HG03025 (cell line): ENCODE measurements around the gene PITPNC1.
"Not testable (repeated sequence)": the region's sequence is repeated elsewhere in the genome, so short reads cannot be mapped to it uniquely, and the experiment has no call there.

ENCODE experiments used
- ATAC-seq: cut with Tn5 transposase; IDR thresholded peaks from one replicate; pipeline ENCODE4 v1.9.1; 2021; ENCODE audit warnings: mild to moderate bottlenecking, moderate library complexity; ENCODE audit not compliant: unreplicated experiment, low FRiP score

Gene PITPNC1

DNA sequence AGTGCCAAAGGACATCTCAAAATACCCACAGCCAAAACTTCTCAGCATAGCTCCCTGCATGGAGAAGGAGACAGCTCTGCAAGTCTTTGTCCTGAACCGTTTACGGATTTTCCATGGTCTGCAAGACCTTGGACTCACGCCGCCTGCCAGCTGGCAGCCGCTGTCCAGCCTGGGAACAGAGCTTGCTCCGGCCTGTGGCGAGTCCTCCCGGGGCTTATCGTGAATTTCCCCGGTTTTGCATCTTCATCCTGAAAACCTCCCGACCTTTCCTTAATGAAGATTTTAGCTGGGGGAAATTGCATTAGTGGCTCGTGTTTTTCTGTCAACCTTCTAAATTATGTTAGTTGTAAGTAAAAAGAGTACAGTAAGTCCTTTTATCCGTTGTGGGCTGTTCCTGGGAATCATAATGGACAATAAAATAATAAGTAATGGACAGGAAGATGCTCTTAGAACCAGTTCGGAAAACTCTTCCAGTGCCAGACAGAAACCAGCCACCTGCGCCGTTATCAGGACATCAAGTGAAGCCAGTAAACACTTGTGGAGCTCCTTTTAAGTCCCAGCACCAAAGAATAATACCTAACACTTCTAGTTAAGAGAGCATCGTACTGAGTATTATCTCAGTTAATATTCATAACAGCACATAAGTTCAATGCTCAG is 228.3 kb downstream of the PITPNC1 start:
- ATAC-seq, result no peak

DNA sequence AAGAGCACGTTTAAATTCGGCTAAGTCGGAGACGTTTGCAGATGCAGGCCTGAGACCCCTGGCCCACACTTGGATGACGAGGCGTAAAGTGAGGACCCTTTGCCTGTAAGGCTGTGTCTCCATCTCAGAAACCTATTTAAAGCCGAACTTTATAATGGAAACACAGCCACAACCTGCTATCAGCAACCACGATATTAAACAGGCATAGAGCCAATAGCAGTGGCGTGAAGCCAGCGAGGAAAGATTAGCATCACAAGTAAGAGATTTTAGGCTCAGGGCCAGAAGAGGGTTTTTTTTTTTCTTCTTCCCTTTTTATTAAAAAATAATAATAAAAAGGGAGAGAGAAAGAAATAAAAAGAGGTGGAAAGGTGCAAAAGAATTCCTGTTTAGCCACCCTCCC is 229.4 kb downstream of the PITPNC1 start:
- ATAC-seq, result no peak

DNA sequence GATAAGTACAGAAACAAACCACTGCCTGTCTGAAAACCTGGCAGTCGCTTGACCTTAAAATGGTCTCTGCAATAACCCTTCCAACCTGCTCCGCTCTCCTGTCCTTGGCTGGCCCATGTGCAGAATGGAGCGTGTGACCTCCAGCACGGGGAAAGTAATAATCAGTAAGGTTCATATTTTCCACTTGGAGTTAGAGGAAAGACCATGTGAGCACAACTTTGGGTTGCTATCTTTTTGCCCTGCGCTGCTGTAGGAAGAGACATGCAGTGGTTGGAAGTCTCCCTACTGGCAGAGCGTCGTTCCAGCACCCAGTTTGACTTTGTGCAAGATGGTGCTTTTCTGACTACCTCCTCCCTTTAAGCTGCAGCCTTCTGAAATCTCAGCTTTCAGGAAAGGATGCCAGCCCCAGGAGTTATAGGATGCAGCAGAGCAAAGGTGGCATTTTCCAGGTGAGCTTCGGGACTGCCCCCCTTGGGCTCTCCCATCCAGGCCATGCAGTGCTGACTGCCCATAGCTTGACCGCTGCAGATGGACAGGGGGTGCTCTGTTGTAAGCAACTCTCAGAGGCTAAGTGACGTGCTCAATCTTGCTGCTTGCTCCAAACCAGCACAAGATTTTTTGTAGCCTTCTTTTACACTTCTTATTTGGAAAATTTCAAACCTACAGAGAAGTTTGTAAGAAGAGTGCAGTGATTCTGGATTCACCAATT is 230.0 kb downstream of the PITPNC1 start:
- no peak for ATAC-seq

DNA sequence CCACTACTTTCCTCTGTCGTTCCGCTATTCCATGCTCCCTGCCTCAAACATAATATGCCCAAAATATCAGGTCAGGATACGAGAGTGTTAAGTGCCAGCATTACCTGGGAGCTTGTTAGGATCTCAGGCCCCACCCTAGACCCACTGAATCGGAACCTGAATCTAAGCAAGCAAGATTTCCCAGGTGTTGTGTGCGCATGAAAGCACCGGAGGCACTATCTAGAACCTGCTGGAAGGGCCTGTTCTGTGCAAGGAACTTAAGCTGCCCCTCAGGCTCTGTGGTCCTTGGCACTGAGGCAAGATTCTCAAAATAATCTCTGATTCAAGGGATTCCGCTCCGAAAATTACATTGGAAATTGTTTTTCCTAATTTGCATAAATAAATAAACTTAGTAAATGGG is 233.0 kb downstream of the PITPNC1 start:
- no peak for ATAC-seq

DNA sequence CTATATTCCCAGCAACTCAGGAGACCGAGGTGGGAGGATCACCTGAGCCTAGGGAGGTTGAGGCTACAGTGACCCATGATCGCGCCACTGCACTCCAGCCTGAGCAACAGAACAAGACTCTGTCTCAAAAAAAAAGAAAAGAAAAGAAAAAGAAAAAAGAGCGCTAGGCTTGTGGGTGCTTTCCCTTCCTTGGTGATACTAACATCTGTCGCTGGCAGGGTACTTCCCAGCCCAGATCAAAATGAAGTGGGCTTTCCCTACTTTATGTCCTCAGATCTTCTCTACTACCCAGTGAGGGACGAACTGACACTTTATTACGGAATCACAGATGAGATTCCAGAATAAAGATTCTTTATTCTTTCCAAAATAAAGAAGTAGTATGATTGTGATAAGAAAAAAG is 236.9 kb downstream of the PITPNC1 start:
- no peak for ATAC-seq

DNA sequence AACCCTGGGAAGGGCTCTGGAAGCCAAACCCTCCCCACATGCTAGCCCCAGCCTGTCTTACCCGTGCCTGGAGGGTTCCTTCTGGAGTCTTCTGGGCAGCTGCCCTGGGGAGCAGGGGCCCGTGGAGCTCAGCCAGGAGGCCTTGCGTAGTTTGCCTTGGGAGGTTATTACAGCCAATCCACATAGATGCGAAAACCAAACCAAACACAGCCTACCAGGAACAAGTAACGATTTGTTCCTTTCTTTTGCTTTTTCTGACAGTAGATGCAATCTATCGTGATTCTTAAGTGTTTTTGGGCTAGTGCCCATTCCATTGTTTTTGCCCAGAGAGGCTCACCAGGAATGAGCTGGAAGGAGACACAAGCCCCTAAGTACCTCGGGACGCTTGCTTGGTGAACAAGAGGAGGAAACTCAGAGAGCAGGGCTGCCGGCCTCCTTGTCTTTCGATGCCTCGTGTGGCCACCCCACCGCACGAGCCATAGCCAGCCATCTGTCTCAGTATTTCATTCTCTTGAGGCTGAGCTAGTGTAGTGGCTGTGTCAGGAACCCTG is 238.0 kb downstream of the PITPNC1 start:
- no peak for ATAC-seq

DNA sequence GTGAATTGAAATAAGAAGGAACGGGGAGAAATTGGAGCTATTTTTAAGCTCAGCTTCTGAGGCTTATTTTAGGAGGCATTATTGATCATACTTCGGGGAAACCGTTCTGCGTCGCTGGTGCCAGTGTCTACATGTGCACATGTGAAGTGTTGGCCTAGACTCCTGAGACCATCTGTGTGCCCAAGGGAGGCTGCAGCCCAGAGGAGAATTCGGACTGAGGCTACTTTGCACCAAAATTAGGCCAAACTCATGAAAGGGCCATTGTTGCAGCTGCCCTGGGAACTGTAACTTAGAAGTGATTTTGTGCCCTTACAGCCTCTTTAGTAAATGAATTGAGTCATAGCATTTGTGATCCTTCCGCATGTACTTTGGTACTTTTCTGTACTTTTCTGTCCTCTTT is 238.7 kb downstream of the PITPNC1 start:
- ATAC-seq, result no peak

DNA sequence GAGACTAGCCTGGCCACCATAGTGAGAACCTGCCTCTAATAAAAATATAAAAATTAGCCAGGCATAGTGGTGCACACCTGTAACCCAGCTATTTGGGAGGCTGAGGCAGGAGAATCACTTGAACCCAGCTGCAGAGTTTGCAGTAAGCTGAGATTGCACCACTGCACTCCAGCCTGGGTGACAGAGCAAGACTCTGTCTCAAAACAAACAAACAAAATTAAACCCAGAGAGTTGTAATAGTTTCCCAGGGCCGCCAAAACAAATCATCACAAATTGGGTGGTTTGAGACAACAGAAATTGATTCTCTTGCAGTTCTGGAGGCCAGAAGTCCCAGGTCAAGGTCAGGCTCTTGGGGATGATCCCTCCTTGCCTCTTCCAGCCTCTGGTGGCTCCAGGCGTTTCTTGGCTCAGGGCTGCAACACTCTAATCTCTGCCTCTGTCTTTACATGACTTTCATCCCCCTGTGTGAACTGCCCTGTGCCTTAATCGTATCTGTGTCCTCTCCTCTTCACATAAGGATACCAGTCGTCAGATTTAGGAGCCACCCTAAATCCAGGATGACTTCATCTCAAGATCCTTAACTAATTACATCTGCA is 240.3 kb downstream of the PITPNC1 start:
- no peak for ATAC-seq

DNA sequence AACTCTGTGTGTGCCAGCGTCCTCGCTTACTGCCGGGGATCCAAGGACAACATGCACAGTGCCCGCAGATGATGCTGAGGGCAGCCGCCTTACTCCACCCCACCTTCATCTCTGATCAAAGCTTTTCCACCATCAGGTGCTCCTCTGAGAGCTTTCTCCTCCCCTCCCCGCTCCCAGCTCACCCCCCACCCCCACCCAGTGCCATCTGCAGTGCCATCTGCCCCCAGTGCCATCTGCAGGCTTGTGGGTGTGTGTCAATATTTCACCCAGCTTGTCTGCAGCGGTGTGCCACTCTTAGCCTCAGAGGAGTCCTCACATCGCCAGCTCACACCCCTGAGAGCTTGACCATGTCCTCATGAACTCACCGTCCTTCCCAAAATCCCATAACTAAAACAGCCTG is 242.5 kb downstream of the PITPNC1 start:
- ATAC-seq, result no peak

DNA sequence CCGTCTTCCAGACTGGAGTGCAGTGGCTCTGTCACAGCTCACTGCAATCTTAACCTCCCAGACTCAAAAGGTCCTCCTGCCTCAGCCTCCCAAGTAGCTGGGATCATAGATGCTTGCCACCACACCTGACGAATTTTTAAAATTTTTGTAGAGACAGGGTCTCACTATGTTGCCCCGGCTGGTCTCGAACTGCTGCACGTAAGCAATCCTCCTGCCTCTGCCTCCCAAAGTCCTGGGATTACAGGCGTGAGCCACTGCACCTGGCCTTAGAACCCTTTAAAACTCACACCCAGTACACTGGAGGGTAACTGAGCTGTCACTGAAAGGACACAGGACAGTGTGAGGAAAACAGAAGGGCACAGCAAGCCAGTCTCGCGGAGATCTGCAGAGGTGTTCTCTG is 243.0 kb downstream of the PITPNC1 start:
- no peak for ATAC-seq

DNA sequence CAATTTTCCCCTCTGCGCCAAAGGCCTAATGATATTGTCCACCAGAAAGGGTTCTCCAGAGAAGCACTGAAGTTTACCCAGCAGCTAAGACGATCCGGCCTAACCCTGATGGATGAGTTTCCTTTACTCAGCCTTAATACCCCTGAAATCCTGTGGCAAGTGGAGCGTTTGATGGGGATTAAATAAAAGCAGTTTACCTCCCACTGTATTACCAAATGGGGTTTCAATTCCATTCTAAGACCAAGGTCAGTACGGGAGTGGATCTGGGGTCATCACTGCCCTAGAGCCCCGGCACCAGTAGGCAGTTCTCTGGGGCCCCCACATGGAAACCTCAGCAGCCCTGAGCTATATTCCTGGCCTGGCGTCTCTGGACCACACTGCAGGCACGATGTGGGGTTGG is 243.6 kb downstream of the PITPNC1 start:
- no peak for ATAC-seq

DNA sequence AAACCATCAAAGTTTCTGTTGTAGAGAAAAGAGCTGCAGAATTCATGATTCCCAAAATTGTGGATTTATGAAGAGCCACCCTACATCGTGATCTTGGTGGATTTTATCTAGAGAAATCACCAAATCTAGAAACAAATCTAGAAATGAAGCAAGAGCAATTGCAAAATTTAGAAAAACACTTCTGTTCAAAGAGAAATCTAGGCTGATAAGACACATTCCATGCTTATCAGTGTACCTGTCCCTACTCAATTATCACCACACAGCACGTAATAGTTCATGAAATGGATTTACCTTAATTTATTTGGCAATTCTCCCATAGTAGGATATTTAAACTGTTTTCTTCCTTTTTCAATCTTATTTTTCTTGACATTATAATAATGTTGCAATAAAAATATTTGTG is 246.7 kb downstream of the PITPNC1 start:
- ATAC-seq, result no peak

DNA sequence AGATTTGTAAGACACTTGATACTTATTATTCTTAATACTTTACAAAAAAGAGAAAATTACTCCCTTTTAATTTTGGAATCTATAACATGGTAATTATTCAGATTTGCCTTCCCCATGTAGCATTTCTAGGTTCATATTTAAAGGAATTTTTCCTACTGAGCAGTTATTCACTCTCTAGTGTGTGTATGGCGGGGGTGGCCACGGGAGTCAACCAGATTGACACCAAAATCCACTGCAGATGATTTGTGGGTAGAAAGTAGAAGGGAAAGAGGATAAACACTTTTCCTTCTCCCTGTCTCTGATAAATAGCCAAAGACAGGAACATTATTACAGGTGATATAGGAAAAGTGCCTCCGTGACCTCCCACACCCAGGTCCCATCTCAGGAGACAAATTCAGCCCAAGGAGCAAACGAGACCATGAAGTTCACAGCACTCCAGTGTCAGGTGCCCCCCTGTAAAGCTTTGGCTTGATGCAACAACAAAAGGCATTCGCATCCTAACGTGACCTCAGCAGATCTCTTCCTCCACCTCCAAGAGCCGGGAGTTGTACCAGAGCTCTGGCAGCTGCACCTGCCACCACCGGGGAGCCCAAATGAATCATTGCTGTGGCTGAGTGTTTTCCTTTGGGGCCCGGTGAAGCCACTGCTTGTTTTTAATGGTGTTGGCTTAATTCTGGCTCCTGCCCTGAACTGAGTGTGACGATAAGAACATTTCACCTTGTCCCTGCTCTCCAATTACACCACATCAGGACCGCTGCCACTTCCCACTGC is 248.0 kb downstream of the PITPNC1 start:
- no peak for ATAC-seq

DNA sequence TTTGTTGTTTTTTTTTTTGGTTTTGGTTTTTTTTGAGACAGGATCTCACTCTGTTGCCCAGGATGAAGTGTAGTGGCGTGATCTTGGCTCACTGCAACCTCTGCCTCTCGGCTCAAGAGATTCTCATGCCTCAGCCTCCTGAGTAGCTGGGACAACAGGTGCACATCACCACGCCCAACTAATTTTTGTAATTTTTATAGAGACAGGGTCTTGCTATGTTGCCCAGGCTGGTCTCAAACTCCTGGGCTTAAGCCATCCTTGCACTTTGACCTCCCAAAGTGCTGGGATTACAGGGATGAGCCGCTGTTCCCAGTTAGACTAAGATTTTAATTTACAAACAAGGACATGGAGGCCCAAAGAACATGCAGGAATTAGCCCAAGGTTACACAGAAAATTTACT is 248.9 kb downstream of the PITPNC1 start:
- ATAC-seq, result no peak

DNA sequence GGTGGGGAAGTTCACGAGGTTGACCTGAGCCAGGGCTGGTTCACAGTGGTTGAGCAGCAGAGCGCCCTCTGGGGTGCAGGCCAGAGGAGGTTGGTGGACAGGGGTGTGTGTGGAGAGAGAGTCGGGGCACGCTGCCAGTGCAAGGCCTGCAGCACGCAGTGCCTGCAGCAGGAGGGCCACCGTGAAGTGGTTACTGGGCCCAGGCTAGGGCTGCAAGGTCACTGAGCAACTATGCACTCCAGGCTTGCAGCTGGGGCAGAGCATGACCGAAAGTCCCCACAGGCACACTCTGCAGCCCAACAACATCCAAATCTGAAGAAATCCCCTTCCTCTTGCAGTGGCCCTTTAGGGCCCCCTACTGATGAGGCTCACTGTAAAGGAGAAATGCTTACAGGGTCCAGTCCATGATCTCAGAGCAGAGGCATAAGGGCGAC is 251.5 kb downstream of the PITPNC1 start:
- ATAC-seq, result no peak

DNA sequence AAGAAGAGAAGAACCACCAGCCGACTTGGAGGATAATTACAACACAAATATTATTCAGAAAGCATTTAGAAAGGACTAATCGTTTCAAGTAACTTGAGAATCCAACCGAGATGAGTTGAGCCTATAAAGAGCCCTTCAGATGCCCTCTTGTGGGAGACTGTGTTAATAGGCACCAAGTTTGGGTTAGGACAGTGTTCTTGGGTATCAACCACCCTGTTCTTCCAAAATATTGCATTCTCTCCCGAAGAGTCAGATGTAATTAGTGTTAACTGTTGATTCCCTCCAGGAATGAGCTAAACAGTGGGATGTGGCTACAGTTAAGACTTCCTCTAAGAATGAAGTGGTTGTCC is 252.9 kb downstream of the PITPNC1 start:
- ATAC-seq, result no peak

DNA sequence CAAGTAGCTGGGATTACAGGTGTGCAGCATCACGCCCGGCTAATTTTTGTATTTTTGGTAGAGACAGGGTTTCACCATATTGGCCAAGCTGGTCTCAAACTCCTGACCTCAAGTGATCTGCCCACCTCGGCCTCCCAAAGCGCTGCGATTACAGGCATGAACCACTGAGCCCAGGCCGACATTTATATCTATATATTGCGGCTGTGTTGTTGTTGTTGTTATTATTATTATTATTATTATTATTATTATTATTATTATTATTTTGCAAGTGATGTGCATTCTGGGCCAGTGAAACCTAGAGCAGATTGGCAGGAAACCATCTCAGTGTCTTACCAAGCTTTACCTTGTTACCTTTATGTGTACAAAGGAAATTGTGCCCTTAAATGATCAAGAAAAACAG is 253.8 kb downstream of the PITPNC1 start:
- not testable (repeated sequence) for ATAC-seq

DNA sequence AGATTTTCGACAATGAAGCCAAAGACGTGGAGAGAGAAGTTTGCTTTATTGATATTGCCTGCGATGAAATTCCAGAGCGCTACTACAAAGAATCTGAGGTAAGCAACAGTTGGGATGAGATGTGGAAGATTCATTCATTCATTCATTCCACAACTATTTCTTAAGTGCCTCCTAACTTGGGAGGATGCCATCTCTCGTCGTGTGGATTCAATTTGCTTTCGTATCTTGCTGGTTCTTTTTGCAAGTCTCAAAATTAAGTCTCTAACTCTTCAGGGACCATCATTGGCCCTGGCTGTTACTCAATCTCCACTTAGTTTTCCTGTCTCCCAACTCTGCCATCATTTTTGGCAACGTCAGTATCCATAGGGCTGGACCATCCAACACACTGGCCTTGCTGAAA is 255.1 kb downstream of the PITPNC1 start:
- no peak for ATAC-seq

DNA sequence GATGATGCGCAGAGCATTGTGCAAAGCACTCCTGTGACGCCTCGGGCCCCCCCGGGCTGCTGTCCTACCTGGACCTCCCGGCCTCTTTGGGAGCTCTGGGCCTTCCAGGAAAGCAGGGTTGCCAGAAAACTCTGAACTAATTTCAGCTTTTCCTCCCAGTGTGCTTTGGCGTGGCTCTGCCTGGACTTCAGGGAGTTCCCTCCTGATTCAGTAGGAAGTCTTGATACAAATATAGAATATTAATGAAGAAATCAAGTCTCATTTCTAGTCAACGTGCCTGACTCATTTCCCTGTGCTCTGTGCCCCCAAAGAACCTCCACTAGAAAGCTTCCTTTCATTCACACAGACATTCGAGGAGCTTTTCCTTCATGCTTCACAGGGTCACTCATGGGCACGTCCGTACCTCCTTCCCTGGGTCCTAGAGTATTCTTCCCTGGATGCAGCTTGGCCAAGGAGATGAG is 256.7 kb downstream of the PITPNC1 start:
- no peak for ATAC-seq

DNA sequence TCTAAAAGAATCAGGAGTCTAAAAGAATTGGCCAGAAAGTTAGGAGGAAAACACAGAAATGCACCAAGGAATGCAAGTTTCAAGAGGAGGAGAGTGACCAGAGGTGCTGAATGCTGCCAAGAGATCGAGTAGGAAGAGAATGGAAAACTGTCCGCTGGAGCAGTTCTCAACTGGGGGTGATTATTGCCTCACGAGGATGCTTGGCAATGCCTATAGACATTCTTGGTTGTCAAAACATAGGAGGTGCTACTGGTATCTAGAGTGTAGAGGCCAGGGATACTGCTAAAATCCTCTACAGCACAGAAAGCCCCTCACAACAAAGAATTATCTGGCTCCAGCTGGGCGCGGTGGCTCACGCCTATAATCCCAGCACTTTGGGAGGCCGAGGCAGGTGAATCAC is 258.6 kb downstream of the PITPNC1 start:
- ATAC-seq, result no peak

DNA sequence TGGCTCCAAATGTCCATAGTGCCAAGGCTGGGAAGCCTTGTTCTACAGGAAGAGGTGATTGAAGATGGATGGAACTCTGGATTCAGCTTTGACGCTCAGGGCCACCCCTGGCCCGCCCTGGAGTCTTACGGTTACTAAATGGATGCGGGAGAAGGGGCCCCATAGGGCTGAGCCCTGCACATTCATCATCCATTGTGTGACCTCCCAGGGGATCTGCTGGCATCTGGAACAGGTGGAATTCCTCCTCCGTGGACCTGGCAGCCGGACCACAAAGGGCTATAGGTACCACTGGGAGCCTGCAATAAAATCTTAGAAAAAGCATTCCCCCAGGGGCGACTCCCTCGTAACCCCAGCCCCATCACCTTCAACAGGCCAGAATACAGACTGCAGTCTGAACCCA is 259.2 kb downstream of the PITPNC1 start:
- ATAC-seq, result no peak
